ENCODE results near the gene TBX21. TPM values are rescaled to one million over a fixed set of nuclear protein-coding genes. Genes with fewer than 3 reads are reported as not detected.

Gene TBX21
- total RNA-seq, 1 experiment from 2014 or later = not detected

GRCh38 chr17:47778184-47778635 lies 45.2 kb downstream of the TBX21 start:
- POLR2A ChIA-PET (ENCODE audit: unreplicated experiment) = no interaction called here
- TF ChIP-seq CTCF (conservative IDR thresholded peaks at IDR 0.05; ENCODE audit: low read depth, low read length) (no peak), EZH2phosphoT487 (IDR thresholded peaks at IDR 0.05; ENCODE audit: borderline replicate concordance, low read length) (no peak), EZH2 (IDR thresholded peaks at IDR 0.05; ENCODE audit: low read length, unreplicated experiment) (no peak)

GRCh38 chr17:47781397-47781796 lies 48.4 kb downstream of the TBX21 start:
- no peaks in the 10 kb centered on the region for H3K4me1 ChIP-seq (ENCODE audit: insufficient read depth, low read length)
- CTCF ChIA-PET = no interaction called here
- H3K4me3 ChIP-seq (ENCODE audit: low read length) = no peak overlapping the region
- ATAC-seq = no peak
- H3F3A ChIP-seq (ENCODE audit: low read length, unreplicated experiment) = no peaks in the 10 kb centered on the region
- no TSS peak for BruUV-seq (replicated peaks)
- no peak overlapping the region for H2AFZ ChIP-seq (ENCODE audit: low read length)
- H3K9me3 ChIP-seq (ENCODE audit: low read length) = no peaks in the 10 kb centered on the region
- no peak overlapping the region for H3K9ac ChIP-seq (ENCODE audit: low read length)
- no peak for DNase-seq
- no peak overlapping the region for H3K4me2 ChIP-seq (ENCODE audit: low read length)
- H4K20me1 ChIP-seq (ENCODE audit: low read length) = no peaks in the 10 kb centered on the region
- intact Hi-C loops (cut with micrococcal nuclease) = no loop called here
- H3K27me3 ChIP-seq (ENCODE audit: low read length) = peaks cover 33% of the 10 kb centered on the region
- H3K27ac ChIP-seq (ENCODE audit: low read length) = no peak overlapping the region
- no peaks in the 10 kb centered on the region for H3K36me3 ChIP-seq (ENCODE audit: low read depth, low read length)
- H3K9me2 ChIP-seq (replicated peaks; ENCODE audit: low read length) = no peaks in the 10 kb centered on the region
- H3K79me2 ChIP-seq (ENCODE audit: low read length) = no peaks in the 10 kb centered on the region
- POLR2A ChIA-PET (ENCODE audit: unreplicated experiment) = no interaction called here
- TF ChIP-seq EZH2 (IDR thresholded peaks at IDR 0.05; ENCODE audit: low read length, unreplicated experiment) = no peak
- no peak for TF ChIP-seq CTCF (conservative IDR thresholded peaks at IDR 0.05; ENCODE audit: low read depth, low read length)

More at GRCh38 chr17:47778184-47778635, 45.2 kb downstream of the TBX21 start:
- no peaks in the 10 kb centered on the region for H3K36me3 ChIP-seq (ENCODE audit: low read depth, low read length)
- no peak overlapping the region for H2AFZ ChIP-seq (ENCODE audit: low read length)
- no peaks in the 10 kb centered on the region for H3K9me3 ChIP-seq (ENCODE audit: low read length)
- CTCF ChIA-PET = no interaction called here
- no peaks in the 10 kb centered on the region for H3K4me1 ChIP-seq (ENCODE audit: insufficient read depth, low read length)
- no TSS peak for BruUV-seq (replicated peaks)
- no peak overlapping the region for H3K4me3 ChIP-seq (ENCODE audit: low read length)
- H3K4me2 ChIP-seq (ENCODE audit: low read length) = no peak overlapping the region
- no peak overlapping the region for H3K9ac ChIP-seq (ENCODE audit: low read length)
- intact Hi-C loops (cut with micrococcal nuclease) = no loop called here
- no peaks in the 10 kb centered on the region for H3F3A ChIP-seq (ENCODE audit: low read length, unreplicated experiment)
- no peak for DNase-seq
- ATAC-seq = no peak
- H3K27ac ChIP-seq (ENCODE audit: low read length) = no peak overlapping the region
- H3K79me2 ChIP-seq (ENCODE audit: low read length) = no peaks in the 10 kb centered on the region
- no peaks in the 10 kb centered on the region for H3K9me2 ChIP-seq (replicated peaks; ENCODE audit: low read length)
- no peaks in the 10 kb centered on the region for H4K20me1 ChIP-seq (ENCODE audit: low read length)
- H3K27me3 ChIP-seq (ENCODE audit: low read length) = peaks cover 49% of the 10 kb centered on the region

- no peak overlapping the region for H3K4me2 ChIP-seq (ENCODE audit: low read length)
- H3K4me1 ChIP-seq (ENCODE audit: insufficient read depth, low read length) = no peaks in the 10 kb centered on the region
- peak; percentile 47 for DNase-seq
- H3K9me2 ChIP-seq (replicated peaks; ENCODE audit: low read length) = no peaks in the 10 kb centered on the region
- no peak overlapping the region for H2AFZ ChIP-seq (ENCODE audit: low read length)
- H4K20me1 ChIP-seq (ENCODE audit: low read length) = no peaks in the 10 kb centered on the region
- no peaks in the 10 kb centered on the region for H3K9me3 ChIP-seq (ENCODE audit: low read length)
- no peak for TF ChIP-seq EZH2phosphoT487 (IDR thresholded peaks at IDR 0.05; ENCODE audit: borderline replicate concordance, low read length)
- TF ChIP-seq EZH2 (IDR thresholded peaks at IDR 0.05; ENCODE audit: low read length, unreplicated experiment) = no peak
- TF ChIP-seq CTCF (conservative IDR thresholded peaks at IDR 0.05; ENCODE audit: low read depth, low read length) = no peak
- H3K4me3 ChIP-seq (ENCODE audit: low read length) = no peak overlapping the region
- H3F3A ChIP-seq (ENCODE audit: low read length, unreplicated experiment) = no peaks in the 10 kb centered on the region
- H3K79me2 ChIP-seq (ENCODE audit: low read length) = no peaks in the 10 kb centered on the region
- H3K27ac ChIP-seq (ENCODE audit: low read length) = no peak overlapping the region
- POLR2A ChIA-PET (ENCODE audit: unreplicated experiment) = no interaction called here
- no peaks in the 10 kb centered on the region for H3K36me3 ChIP-seq (ENCODE audit: low read depth, low read length)
- no TSS peak for BruUV-seq (replicated peaks)
- ATAC-seq = no peak
- intact Hi-C loops (cut with micrococcal nuclease) = no loop called here
- H3K9ac ChIP-seq (ENCODE audit: low read length) = no peak overlapping the region
- H3K27me3 ChIP-seq (ENCODE audit: low read length) = peaks cover 65% of the 10 kb centered on the region
- CTCF ChIA-PET = no interaction called here
Measured at GRCh38 chr17:47785538-47786123, 52.6 kb downstream of the TBX21 start.
